ENCODE measurements around the gene CITED2.

- no peak for TF ChIP-seq ZNF512 (CRISPR knock-in tag; IDR thresholded peaks at IDR 0.05; ENCODE audit: borderline replicate concordance)
- no peak for TF ChIP-seq MAX (CRISPR knock-in tag; IDR thresholded peaks at IDR 0.05)
- TF ChIP-seq FOXP1 (CRISPR knock-in tag; IDR thresholded peaks at IDR 0.05; ENCODE audit: borderline replicate concordance), result no peak
- TF ChIP-seq NFE2L1 (CRISPR knock-in tag; IDR thresholded peaks at IDR 0.05), result no peak
- no peak for TF ChIP-seq SP1 (CRISPR knock-in tag; conservative IDR thresholded peaks at IDR 0.05)
- no peak for TF ChIP-seq IRF1 (CRISPR knock-in tag; IDR thresholded peaks at IDR 0.05)
- no peak for TF ChIP-seq CTCF (IDR thresholded peaks at IDR 0.05)
- TF ChIP-seq, protein P1, sequence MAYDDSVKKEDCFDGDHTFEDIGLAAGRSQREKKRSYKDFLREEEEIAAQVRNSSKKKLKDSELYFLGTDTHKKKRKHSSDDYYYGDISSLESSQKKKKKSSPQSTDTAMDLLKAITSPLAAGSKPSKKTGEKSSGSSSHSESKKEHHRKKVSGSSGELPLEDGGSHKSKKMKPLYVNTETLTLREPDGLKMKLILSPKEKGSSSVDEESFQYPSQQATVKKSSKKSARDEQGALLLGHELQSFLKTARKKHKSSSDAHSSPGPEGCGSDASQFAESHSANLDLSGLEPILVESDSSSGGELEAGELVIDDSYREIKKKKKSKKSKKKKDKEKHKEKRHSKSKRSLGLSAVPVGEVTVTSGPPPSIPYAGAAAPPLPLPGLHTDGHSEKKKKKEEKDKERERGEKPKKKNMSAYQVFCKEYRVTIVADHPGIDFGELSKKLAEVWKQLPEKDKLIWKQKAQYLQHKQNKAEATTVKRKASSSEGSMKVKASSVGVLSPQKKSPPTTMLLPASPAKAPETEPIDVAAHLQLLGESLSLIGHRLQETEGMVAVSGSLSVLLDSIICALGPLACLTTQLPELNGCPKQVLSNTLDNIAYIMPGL (CRISPR knock-in tag; IDR thresholded peaks at IDR 0.05), result no peak
- no peak for TF ChIP-seq RELA (CRISPR knock-in tag; IDR thresholded peaks at IDR 0.05; ENCODE audit: borderline replicate concordance)
- TF ChIP-seq CREB1 (CRISPR knock-in tag; IDR thresholded peaks at IDR 0.05), result no peak
- TF ChIP-seq ZNF396 (CRISPR knock-in tag; IDR thresholded peaks at IDR 0.05; ENCODE audit: borderline replicate concordance), result no peak
- TF ChIP-seq CBFB (CRISPR knock-in tag; IDR thresholded peaks at IDR 0.05; ENCODE audit: low read depth), result no peak
Measured at GRCh38 chr6:139324301-139324555, 50.2 kb downstream of the CITED2 start.

Data from WTC11 (cell line).